ENCODE measurements around the gene EDC3. TPM values are rescaled to one million over a fixed set of nuclear protein-coding genes. Genes with fewer than 3 reads are reported as not detected.
"Not testable (repeated sequence)": the region's sequence is repeated elsewhere in the genome, so short reads cannot be mapped to it uniquely, and the experiment has no call there.

Gene EDC3
- total RNA-seq, 8 experiments from 2014 or later, result 8.8 to 47.1 (median 29.1) TPM

DNA sequence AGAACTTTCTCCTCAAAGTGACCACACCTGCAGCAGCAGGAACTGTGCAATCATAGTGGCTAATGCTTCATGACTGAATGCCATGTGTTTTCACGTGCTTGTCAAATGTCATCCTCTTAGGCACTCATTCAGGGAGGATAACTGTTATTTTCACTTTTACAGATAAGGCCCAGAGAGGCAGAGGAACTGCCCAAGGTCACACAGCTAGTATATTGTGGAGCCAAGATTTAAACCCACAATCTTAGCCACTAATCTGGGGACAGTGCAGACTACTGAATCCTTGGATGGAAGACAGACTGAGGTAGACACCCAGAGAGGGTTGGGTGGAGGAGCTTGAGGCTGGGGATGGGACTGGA lies 90.1 kb downstream of the EDC3 start:
- Histone ChIP-seq H3K4me1 (replicated peaks in 1 of 2) (no peaks in the 10 kb centered on the region), H3K4me3 (no peak overlapping the region), H3K27ac (no peak overlapping the region)
- 43 to 100% (median 89%) methylated on average over 1 of the region's 1 CpG; no CpG with 5 or more reads in 7 of the 10 experiments for WGBS, 10 experiments
- ATAC-seq (replicated peaks in 6 of 8), result no peak
- in situ Hi-C loops (cut with MboI; ENCODE audit: low pct_unique_long_range_greater_than_20kb in 2 of 9, low sequenced_read_pairs in 9 of 9, unreplicated experiment in 9 of 9), result no loop called here

DNA sequence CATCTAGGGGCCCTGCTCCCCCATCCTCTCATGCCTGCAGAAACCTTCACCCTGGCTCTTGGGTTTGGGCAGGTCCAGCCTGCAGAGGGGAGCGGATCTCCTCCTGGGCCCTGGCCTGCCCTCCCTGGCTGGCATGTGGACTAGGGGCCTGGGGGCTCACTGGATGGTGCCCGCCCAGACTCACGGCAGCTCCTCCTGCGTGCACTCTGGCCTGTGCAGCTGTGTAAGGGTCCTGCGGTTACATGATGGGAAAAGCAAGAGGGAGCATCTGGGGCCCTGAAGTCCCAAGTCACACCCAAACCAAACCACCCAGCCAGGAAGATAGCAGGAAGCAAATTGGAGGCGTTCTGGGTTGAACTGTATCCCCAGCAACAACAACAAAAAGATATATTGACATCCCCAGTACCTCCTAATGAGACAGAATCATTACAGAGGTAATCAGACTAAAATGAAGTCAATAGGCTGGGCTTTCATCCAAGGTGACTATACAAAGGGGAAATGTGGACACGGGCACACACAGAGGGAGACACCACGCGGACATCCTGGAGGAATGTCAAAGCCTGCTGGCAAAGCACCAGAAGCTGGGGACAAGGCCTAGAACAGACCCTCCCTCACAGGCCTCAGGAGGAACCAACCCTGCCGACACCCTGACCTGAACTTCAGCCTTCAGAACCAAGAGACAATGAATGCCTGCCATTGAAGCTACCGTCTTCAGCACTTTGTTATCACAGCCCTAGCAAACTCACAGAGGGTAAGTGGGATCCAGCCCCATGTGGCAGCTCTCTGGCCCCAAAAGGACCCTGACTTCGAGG lies 90.6 kb downstream of the EDC3 start:
- ATAC-seq (replicated peaks in 6 of 8), result peak in 1 of 8 experiments; percentile 22
- Histone ChIP-seq H3K4me3 (no peak overlapping the region), H3K27ac (no peak overlapping the region), H3K4me1 (replicated peaks in 1 of 2) (no peaks in the 10 kb centered on the region)
- WGBS, 10 experiments, result 60 to 94% (median 80%) methylated on average over 1 to 10 of the region's 12 CpGs; no CpG with 5 or more reads in 3 of the 10 experiments
- in situ Hi-C loops (cut with MboI; ENCODE audit: low pct_unique_long_range_greater_than_20kb in 2 of 9, low sequenced_read_pairs in 9 of 9, unreplicated experiment in 9 of 9), result no loop called here

- H3K4me3 ChIP-seq, result no peak overlapping the region
- no peak overlapping the region for H3K27ac ChIP-seq
- peaks cover 0 to 2% of the 10 kb centered on the region in 2 donors for H3K4me1 ChIP-seq (replicated peaks in 1 of 2)
- no peak for ATAC-seq (replicated peaks in 6 of 8)
- WGBS, 10 experiments, result 80 to 100% (median 97%) methylated on average over 1 to 3 of the region's 11 CpGs; no CpG with 5 or more reads in 6 of the 10 experiments
- in situ Hi-C loops (cut with MboI; ENCODE audit: low pct_unique_long_range_greater_than_20kb in 2 of 9, low sequenced_read_pairs in 9 of 9, unreplicated experiment in 9 of 9), result no loop called here
Measured at GRCh38 chr15:74603789-74604705, 91.8 kb downstream of the EDC3 start.

- in situ Hi-C loops (cut with MboI; ENCODE audit: low pct_unique_long_range_greater_than_20kb in 2 of 9, low sequenced_read_pairs in 9 of 9, unreplicated experiment in 9 of 9), result no loop called here
- Histone ChIP-seq H3K27ac (no peak overlapping the region), H3K4me3 (no peak overlapping the region), H3K4me1 (replicated peaks in 1 of 2) (peaks cover 0 to 8% of the 10 kb centered on the region in 2 donors)
- ATAC-seq (replicated peaks in 6 of 8), result no peak
- WGBS, 10 experiments, result 24 to 100% (median 67%) methylated on average over 2 of the region's 13 CpGs; no CpG with 5 or more reads in 7 of the 10 experiments
Measured at GRCh38 chr15:74603026-74603788, 92.6 kb downstream of the EDC3 start.

DNA sequence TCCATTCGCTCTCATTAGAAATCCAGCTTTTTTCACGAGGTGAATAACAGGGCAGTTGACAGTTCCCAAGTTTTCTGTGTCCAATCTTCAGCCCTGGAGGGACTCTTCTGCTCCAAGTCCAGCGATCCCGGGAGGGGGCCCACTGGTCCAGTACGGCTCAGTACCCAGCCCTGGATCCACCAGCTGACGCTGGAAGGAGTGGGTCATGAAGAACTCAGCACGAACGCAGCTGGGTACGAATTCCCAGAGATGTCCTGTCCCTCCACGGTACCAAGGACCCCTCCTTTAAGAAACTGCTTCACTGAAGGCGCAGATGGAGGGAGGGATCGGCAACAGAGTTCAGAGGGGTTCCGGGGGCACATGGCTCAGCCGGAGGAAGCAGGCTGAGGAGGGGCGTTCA lies 96.7 kb downstream of the EDC3 start:
- WGBS, 10 experiments, result 57 to 100% (median 94%) methylated on average over 2 to 6 of the region's 15 CpGs; no CpG with 5 or more reads in 4 of the 10 experiments
- peak overlapping the region in 1 of 5 donors; percentile 31 for H3K4me3 ChIP-seq
- ATAC-seq (replicated peaks in 6 of 8), result no peak
- in situ Hi-C loops (cut with MboI; ENCODE audit: low pct_unique_long_range_greater_than_20kb in 2 of 9, low sequenced_read_pairs in 9 of 9, unreplicated experiment in 9 of 9), result no loop called here
- peaks cover 5 to 13% of the 10 kb centered on the region in 2 donors for H3K4me1 ChIP-seq (replicated peaks in 1 of 2)
- H3K27ac ChIP-seq, result no peak overlapping the region

GRCh38 chr15:74598126-74598842 lies 97.5 kb downstream of the EDC3 start:
- ATAC-seq (replicated peaks in 6 of 8), result peak; percentile 95 to 98 (median 97)
- Histone ChIP-seq H3K27ac (peak overlapping the region; percentile 78 to 80), H3K4me1 (replicated peaks in 1 of 2) (peaks cover 5 to 13% of the 10 kb centered on the region in 2 donors), H3K4me3 (peak overlapping the region; percentile 20 to 39 (median 29))
- in situ Hi-C loops (cut with MboI; ENCODE audit: low pct_unique_long_range_greater_than_20kb in 2 of 9, low sequenced_read_pairs in 9 of 9, unreplicated experiment in 9 of 9), result no loop called here
- WGBS, 10 experiments, result 0 to 64% (median 2%) methylated on average over 1 to 15 of the region's 26 CpGs; no CpG with 5 or more reads in 5 of the 10 experiments

GRCh38 chr15:74597146-74597705 lies 98.6 kb downstream of the EDC3 start:
- ATAC-seq (replicated peaks in 6 of 8); in situ Hi-C loops (cut with MboI; ENCODE audit: low pct_unique_long_range_greater_than_20kb in 2 of 9, low sequenced_read_pairs in 9 of 9, unreplicated experiment in 9 of 9); H3K27ac ChIP-seq; H3K4me3 ChIP-seq: not testable (repeated sequence)
- H3K4me1 ChIP-seq (replicated peaks in 1 of 2), result peaks cover 5 to 13% of the 10 kb centered on the region in 2 donors
- WGBS, 10 experiments, result 100% methylated on average over 1 of the region's 16 CpGs; no CpG with 5 or more reads in 9 of the 10 experiments

- H3K4me1 ChIP-seq (replicated peaks in 1 of 2), result peaks cover 5 to 13% of the 10 kb centered on the region in 2 donors
- in situ Hi-C loops (cut with MboI; ENCODE audit: low pct_unique_long_range_greater_than_20kb in 2 of 9, low sequenced_read_pairs in 9 of 9, unreplicated experiment in 9 of 9), result not testable (repeated sequence)
- WGBS, 10 experiments, result 60 to 100% (median 100%) methylated on average over 1 to 2 of the region's 11 CpGs; no CpG with 5 or more reads in 7 of the 10 experiments
Measured at GRCh38 chr15:74596736-74597135, 99.1 kb downstream of the EDC3 start.

DNA sequence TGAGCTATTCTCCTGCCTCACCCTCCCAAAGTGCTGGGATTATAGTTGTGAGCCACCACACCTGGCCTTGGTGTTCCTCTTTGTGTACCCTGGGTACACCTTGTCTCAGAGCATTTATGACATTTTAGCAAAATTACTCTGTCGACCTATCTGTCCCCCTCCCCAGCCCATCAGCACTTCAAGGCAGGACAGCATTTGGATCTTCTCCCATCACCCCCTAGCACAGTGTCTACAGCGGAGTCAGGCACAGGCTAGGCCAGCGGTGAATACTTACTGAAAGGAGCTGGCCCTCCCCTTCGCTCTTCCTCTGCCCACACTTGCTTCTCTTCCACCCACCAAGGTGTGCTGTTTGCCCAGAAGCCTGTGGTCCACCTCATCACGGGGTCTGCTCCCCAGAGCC lies 100.6 kb downstream of the EDC3 start:
- no peak overlapping the region for H3K27ac ChIP-seq
- 83 to 100% (median 100%) methylated on average over 1 to 3 of the region's 5 CpGs; no CpG with 5 or more reads in 5 of the 10 experiments for WGBS, 10 experiments
- no peak for ATAC-seq (replicated peaks in 6 of 8)

More at GRCh38 chr15:74596736-74597135, 99.1 kb downstream of the EDC3 start:
- not testable (repeated sequence) for H3K4me3 ChIP-seq; H3K27ac ChIP-seq; ATAC-seq (replicated peaks in 6 of 8)

GRCh38 chr15:74594455-74594854 lies 101.4 kb downstream of the EDC3 start:
- H3K27ac ChIP-seq, result no peak overlapping the region
- in situ Hi-C loops (cut with MboI; ENCODE audit: low pct_unique_long_range_greater_than_20kb in 2 of 9, low sequenced_read_pairs in 9 of 9, unreplicated experiment in 9 of 9), result no loop called here
- no peak for ATAC-seq (replicated peaks in 6 of 8)
- H3K4me3 ChIP-seq, result no peak overlapping the region
- WGBS, 10 experiments, result 100% methylated on average over 1 of the region's 4 CpGs; no CpG with 5 or more reads in 6 of the 10 experiments
- H3K4me1 ChIP-seq (replicated peaks in 1 of 2), result peaks cover 12 to 19% of the 10 kb centered on the region in 2 donors

More for the DNA sequence above, 100.6 kb downstream of the EDC3 start:
- peaks cover 5 to 13% of the 10 kb centered on the region in 2 donors for H3K4me1 ChIP-seq (replicated peaks in 1 of 2)
- in situ Hi-C loops (cut with MboI; ENCODE audit: low pct_unique_long_range_greater_than_20kb in 2 of 9, low sequenced_read_pairs in 9 of 9, unreplicated experiment in 9 of 9), result no loop called here
- H3K4me3 ChIP-seq, result no peak overlapping the region

DNA sequence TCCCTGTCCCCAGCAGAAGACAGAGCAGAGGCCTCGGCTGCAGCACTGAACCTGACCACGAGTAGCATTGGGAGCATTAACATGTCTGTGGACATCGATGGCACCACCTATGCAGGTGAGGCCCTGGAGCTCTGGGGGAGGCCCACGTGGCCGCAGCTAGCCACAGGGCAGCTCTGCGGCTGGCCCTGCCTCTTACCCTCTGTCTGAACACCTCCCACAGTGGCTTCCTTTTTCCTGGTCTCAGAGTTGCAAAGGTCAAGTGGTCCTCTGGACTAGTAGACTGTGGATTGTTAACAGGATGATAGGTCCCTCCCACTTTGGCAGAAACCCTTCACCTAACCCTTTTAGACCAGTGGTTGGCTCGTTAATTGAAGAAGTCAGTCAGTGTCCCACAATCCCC lies 102.7 kb downstream of the EDC3 start:
- Histone ChIP-seq H3K27ac (no peak overlapping the region), H3K4me1 (replicated peaks in 1 of 2) (peaks cover 19 to 20% of the 10 kb centered on the region in 2 donors), H3K4me3 (no peak overlapping the region)
- 67 to 100% (median 97%) methylated on average over 1 to 4 of the region's 7 CpGs; no CpG with 5 or more reads in 4 of the 10 experiments for WGBS, 10 experiments
- in situ Hi-C loops (cut with MboI; ENCODE audit: low pct_unique_long_range_greater_than_20kb in 2 of 9, low sequenced_read_pairs in 9 of 9, unreplicated experiment in 9 of 9), result no loop called here
- ATAC-seq (replicated peaks in 6 of 8), result no peak

All from motor neuron (in vitro differentiated cells).